Measurements from ENCODE around the gene FSD2.

- TF ChIP-seq, protein P1, sequence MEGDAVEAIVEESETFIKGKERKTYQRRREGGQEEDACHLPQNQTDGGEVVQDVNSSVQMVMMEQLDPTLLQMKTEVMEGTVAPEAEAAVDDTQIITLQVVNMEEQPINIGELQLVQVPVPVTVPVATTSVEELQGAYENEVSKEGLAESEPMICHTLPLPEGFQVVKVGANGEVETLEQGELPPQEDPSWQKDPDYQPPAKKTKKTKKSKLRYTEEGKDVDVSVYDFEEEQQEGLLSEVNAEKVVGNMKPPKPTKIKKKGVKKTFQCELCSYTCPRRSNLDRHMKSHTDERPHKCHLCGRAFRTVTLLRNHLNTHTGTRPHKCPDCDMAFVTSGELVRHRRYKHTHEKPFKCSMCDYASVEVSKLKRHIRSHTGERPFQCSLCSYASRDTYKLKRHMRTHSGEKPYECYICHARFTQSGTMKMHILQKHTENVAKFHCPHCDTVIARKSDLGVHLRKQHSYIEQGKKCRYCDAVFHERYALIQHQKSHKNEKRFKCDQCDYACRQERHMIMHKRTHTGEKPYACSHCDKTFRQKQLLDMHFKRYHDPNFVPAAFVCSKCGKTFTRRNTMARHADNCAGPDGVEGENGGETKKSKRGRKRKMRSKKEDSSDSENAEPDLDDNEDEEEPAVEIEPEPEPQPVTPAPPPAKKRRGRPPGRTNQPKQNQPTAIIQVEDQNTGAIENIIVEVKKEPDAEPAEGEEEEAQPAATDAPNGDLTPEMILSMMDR (IDR thresholded peaks at IDR 0.05; ENCODE audit: low read depth, low read length) = no peak
- no peak for TF ChIP-seq EZH2phosphoT487 (IDR thresholded peaks at IDR 0.05; ENCODE audit: low read depth)
Measured at GRCh38 chr15:82709421-82710207, 96.3 kb downstream of the FSD2 start, which contains the start of gene AP3B2.
